Aortic smooth muscle cell (primary cell): Measurements from ENCODE around the gene TBX4. TPM values are rescaled to one million over a fixed set of nuclear protein-coding genes. Genes with fewer than 3 reads are reported as not detected.

Source experiments
- total RNA-seq: library from RNA; depleted of rRNA; stranded (reverse); fragments of >200 nt; gene quantifications from 2 replicates; pipeline ENCODE4 v1.2.3, GENCODE V29; 2014

TBX4 gene
- 0.12 TPM in 1 of 2 replicates, not detected in the other for total RNA-seq

DNA sequence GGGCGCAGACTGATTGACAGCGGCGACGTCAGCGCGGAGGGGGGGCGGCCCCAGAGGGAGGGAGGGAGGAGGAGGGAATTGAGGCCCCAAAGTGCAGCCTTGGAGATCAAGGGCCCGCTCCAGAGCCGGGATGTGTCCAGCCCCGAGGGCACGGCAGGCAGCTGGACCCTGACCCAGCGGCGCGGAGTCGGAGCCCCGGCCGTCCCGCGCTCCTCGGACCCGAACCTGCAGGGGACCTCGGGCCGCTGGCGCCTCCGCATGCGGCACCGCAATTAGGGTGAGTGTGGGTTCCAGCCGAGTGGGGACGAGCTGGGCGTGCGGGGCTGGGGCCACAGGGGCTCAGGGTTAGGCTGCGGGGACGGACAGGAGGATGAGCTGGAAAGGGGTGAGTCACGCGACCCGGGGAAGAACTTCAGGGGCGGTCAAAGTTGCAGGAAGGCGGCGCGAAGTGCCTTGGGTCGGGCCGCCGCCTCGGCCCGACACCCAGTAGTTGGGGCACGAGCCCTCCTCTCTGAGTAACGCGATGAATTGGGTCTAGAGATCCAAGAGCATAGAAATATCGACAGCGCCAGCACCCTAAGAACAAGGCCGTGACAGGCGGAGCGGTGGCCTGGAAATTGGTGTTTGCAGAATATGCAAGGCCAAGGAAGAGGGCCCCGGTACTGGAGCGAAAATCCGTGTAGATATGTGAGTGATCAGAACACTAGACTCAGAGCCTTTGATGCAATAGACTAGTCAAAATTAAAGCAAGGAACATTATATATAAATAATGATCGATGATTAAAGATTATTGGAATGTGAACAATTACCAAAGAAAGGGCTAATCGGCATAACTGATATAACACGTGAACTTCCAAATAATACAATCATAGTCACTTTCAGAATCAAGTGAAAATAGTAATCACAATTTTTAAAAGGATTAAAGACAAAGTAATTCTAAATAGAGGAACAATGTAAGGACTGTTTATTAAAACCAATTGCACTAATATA lies at the start of gene TBX4:
Gene TBX4 (plus strand): TSS at position 122 of the 990 bp plus-strand sequence. CDS start 4,069 bp downstream, outside the sequence.

Other genes starting within 250 kb of the TBX4 start
- gene TBX2, start 52.6 kb upstream of the TBX4 start, total RNA-seq, result 72.3 and 98.3 TPM in 2 replicates
- not detected in 2 replicates for gene NACA2, start 138.8 kb downstream of the TBX4 start, total RNA-seq